AG04450 (cell line): Measurements from ENCODE around the gene CD82. TPM values are rescaled to one million over a fixed set of nuclear protein-coding genes. Genes with fewer than 3 reads are reported as not detected.

Source experiments
- CTCF ChIA-PET: fragments of 300-600, 350-600 bp; formaldehyde crosslinking; extraction: SDS; loops from one replicate; lab custom pipeline; 2022; ENCODE audit warnings: antibody characterized with exemption, inconsistent platforms; lab: Charles Lee
- POLR2A ChIA-PET: fragments of 350-600 bp; formaldehyde crosslinking; extraction: SDS; loops from one replicate; lab custom pipeline; 2021; ENCODE audit warnings: antibody characterized with exemption, inconsistent platforms; lab: Yijun Ruan, JAX
- DNase-seq: peaks from one replicate; pipeline ENCODE4 v3.0.0-alpha.2; 2011; ENCODE audit warnings: low read depth, low spot score
- H3K27ac ChIP-seq: one replicate; pipeline ENCODE4 v1.5.1; 2012; ENCODE audit warnings: low read depth, low read length, control low read depth
- H3K27me3 ChIP-seq: one replicate; pipeline ENCODE4 v1.6.0; 2012; ENCODE audit warnings: low read length; ENCODE audit not compliant: control insufficient read depth, insufficient read depth
- H3K4me3 ChIP-seq: 2 replicates; pipeline ENCODE4 v1.5.1; 2011; ENCODE audit warnings: mild to moderate bottlenecking, low read depth, low read length, control low read depth
- H3K9me3 ChIP-seq: 2 replicates; pipeline ENCODE4 v1.5.1; 2012; ENCODE audit warnings: low read length; ENCODE audit not compliant: control insufficient read depth, insufficient read depth
- polyA plus RNA-seq: library from polyadenylated mRNA; depleted of rRNA; stranded (reverse); fragments of >200 nt; gene quantifications from 2 replicates; pipeline ENCODE4 v1.2.3, GENCODE V29; 2011
- TF ChIP-seq, protein P1 (sequence below): IDR thresholded peaks from 2 replicates; pipeline ENCODE4 v1.5.1; 2011; ENCODE audit warnings: low read depth, low read length, control low read depth, inconsistent platforms

The CD82 gene
- polyA plus RNA-seq, 1 experiment = 49.3 TPM

DNA sequence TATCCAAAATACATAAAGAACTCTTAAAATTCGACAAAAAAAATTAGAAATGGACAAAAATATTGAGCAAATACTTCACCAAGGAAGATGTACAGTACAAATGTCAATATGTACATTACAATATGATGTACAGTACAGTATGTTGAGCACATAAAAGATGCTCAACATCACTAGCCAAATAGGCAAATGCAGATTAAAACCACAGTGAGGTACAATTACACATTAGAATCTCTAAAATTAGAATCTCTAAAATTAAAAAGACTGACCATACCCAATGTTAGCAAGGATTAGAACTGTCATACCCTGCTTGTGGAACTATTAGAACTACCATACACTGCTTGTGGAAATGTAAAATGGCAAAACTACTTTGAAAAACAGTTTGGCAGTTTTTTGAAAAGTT, 82.6 kb downstream of the CD82 start:
- Histone ChIP-seq H3K4me3 (no peak overlapping the region), H3K9me3 (no peaks in the 10 kb centered on the region; the same call in 1 of the 2 replicates), H3K27ac (no peak overlapping the region), H3K27me3 (peaks cover 24% of the 10 kb centered on the region)
- no peak for DNase-seq
- ChIA-PET POLR2A (no interaction called here), CTCF (no interaction called here)
- TF ChIP-seq, protein P1, sequence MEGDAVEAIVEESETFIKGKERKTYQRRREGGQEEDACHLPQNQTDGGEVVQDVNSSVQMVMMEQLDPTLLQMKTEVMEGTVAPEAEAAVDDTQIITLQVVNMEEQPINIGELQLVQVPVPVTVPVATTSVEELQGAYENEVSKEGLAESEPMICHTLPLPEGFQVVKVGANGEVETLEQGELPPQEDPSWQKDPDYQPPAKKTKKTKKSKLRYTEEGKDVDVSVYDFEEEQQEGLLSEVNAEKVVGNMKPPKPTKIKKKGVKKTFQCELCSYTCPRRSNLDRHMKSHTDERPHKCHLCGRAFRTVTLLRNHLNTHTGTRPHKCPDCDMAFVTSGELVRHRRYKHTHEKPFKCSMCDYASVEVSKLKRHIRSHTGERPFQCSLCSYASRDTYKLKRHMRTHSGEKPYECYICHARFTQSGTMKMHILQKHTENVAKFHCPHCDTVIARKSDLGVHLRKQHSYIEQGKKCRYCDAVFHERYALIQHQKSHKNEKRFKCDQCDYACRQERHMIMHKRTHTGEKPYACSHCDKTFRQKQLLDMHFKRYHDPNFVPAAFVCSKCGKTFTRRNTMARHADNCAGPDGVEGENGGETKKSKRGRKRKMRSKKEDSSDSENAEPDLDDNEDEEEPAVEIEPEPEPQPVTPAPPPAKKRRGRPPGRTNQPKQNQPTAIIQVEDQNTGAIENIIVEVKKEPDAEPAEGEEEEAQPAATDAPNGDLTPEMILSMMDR = no peak

DNA sequence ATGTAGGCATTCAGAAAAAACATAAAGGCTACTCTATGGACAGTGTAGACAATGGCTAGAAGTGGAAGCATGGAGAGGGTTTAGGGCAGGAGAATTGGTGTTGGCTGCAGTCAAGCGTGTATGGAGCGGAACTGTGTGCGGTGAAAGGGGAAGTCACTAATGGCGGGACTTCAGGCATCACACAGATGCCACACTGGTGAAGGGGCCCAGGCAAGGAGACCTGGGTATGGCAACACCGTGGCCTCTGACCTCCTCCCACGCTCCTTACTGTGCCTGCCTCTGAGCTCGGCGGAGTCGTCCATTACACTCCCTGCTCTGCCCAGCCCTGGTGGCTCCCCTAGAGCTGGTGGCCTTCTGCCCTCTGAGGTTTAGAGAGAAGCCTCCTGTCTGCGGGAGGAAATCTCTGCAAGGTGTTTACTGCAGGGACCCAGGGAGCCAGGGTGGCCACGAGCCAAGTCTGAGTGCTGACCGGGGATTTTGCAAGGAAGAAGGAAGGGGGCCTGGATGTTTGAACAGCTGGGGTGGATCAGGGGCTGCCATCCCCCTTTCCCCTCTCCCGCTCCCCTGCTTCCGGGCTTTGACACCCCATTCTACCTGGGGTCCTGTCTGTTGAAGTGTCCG, 86.2 kb downstream of the CD82 start:
- Histone ChIP-seq H3K4me3 (no peak overlapping the region), H3K27me3 (peaks cover 34% of the 10 kb centered on the region), H3K9me3 (no peaks in the 10 kb centered on the region; the same call in 1 of the 2 replicates), H3K27ac (no peak overlapping the region)
- no peak for DNase-seq
- ChIA-PET POLR2A (no interaction called here), CTCF (interaction anchor here (1.0 kb wide), 1 partner anchor 259 kb away, joined by 3 read pairs; no protein-coding TSS in a partner anchor)
- TF ChIP-seq, protein P1 = no peak

DNA sequence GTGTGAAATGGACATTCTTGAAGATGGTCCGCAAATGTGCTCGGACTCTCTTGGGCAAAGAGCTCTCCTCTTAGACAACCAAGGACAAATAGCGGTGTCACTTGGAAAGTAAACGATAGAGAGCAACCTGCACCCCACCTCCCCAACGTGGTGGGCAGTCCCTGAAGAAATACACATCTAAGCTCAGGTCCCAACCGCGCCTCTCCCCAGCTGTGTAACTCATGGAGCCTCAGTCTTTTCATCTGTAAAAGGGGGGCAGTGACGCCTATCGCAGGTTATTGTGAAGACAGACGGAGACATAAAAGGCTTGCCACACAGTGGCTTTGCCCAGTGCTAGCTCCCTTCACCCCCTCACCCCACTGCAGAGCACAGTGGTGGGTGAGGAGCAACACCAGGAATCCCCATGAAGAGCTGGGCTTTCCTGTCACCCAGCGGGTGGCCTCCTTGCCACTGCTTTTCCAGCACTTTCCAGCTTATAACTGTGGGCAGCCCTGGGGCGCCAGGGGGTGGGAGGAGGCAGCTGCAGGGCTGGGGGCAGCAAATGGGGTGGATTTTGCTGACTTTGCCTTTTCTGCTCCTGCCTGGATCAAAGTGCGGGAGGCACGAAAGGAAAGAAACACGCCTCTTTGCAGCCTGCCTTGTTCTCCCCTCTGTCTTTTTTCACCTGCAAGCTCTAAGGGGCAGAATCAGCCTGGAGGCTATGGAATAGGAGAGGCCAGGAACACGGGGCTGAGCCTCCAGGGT, 87.6 kb downstream of the CD82 start:
- no peak overlapping the region for H3K27ac ChIP-seq
- no peaks in the 10 kb centered on the region; the same call in 1 of the 2 replicates for H3K9me3 ChIP-seq
- TF ChIP-seq, protein P1 = no peak
- peaks cover 38% of the 10 kb centered on the region for H3K27me3 ChIP-seq
- ChIA-PET POLR2A (no interaction called here), CTCF (interaction anchor here (0.9 to 1.0 kb wide), 2 partner anchors 21 to 123 kb away, joined by 3 read pairs; no protein-coding TSS in a partner anchor)
- no peak overlapping the region for H3K4me3 ChIP-seq
- no peak for DNase-seq

DNA sequence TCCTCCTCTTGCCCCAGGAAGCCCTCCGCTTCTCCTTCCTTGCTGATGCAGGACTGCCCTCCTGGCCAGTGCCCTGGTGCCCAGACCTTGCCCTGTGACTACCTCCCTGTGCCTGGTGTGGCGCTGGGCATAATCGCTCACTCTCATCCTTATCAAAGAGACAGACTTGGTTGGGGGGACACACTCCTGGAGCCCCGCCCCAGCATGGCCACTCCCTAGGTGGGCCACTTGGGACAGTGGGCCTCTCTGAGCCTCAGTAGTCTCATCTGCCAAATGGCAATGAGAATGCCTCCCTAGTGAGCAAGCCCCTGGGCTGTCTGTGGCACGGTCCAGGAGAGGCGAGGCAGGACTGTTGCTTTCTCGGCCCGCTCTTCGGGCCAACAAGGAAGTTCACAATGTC, 88.6 kb downstream of the CD82 start:
- Histone ChIP-seq H3K27ac (no peak overlapping the region), H3K4me3 (no peak overlapping the region), H3K27me3 (peaks cover 38% of the 10 kb centered on the region), H3K9me3 (no peaks in the 10 kb centered on the region; the same call in 1 of the 2 replicates)
- TF ChIP-seq, protein P1 = no peak
- ChIA-PET CTCF (interaction anchor here (1.3 kb wide), 1 partner anchor 258 kb away, joined by 6 read pairs; no protein-coding TSS in a partner anchor), POLR2A (no interaction called here)
- no peak for DNase-seq

DNA sequence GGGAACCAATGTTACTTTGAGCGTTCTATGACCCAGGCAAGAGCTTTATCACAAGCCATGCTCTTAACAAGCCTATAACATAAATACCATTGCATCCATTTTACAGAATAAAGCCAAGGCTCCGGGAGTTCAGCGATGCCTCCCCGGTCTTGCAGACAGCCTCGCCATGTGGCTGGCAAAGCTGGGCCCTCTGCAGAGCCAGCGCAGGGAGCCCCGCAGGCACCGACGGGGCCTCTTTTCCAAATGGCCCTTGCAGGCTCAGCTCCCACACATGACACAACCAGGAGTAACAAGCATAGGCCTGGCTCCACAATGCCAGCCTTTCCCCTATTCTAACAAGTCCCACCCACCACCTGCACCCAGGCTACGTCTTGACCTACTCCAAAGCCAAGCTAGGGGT, 89.1 kb downstream of the CD82 start:
- CTCF ChIA-PET = interaction anchor here (1.3 kb wide), 1 partner anchor 257 kb away, joined by 6 read pairs; no protein-coding TSS in a partner anchor
- no peaks in the 10 kb centered on the region; the same call in 1 of the 2 replicates for H3K9me3 ChIP-seq
- POLR2A ChIA-PET = no interaction called here
- DNase-seq = no peak
- peaks cover 39% of the 10 kb centered on the region for H3K27me3 ChIP-seq
- H3K4me3 ChIP-seq = no peak overlapping the region
- no peak overlapping the region for H3K27ac ChIP-seq
- TF ChIP-seq, protein P1 = no peak
